Kidney capillary endothelial cell (primary cell): ENCODE measurements around the gene TMEM63B.

Source experiments
- DNase-seq: peaks from one replicate; pipeline ENCODE4 v3.0.0-alpha.2; 2018; ENCODE audit warnings: low spot score

The TMEM63B gene

DNA sequence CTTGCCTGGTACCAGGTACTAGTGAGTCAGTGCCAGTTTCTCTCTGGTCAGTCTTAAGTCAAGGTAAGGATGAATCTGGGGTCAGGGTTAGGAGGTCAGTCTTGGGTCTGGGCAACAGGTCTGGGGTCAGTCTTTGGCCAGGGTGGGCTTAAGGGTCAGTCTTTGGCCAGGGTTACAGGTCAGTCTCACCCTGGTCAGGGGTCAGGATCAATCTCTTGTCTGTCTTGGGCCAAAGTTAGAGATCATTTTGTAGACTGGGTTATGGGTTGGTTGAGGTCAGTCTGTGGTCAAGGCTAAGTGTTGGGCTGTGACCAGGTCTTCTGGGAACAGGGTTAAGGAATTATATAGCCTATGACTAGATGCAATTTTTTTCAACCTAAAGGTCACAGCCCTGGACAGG lies 18.5 kb downstream of the TMEM63B start:
- no peak for DNase-seq

DNA sequence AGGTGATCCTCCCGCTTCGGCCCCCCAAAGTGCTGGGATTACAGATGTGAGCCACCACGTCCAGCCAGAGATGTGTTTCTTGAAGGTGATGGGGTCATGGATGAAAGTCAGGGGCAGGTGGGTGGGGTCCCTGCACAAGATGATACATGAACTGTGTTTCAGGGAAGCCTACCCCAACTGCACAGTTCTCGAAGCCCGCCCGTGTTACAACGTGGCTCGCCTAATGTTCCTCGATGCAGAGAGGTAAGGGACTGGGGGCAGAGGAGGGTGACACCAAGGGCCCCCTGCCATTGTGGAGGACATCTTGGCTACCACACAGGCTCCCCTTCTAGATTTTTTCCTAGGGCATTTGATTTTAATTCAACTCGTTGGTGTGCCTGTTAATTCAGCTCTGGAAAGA lies 19.3 kb downstream of the TMEM63B start:
- DNase-seq = no peak

DNA sequence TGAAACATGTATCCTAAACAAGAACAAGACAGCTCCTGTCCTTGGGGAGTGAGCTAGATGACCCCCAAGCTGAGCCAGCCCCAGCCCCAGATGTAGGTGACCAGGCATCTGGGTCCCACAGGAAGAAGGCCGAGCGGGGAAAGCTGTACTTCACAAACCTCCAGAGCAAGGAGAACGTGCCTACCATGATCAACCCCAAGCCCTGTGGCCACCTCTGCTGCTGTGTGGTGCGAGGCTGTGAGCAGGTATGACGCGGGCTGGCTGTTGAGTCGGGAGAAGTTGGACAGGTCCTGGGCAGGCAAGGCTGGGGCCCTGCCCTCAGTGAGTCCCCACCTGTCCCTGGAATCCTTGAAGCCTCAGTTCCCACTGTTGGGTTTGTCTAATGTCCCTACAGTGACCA lies 19.9 kb downstream of the TMEM63B start:
- DNase-seq = no peak

DNA sequence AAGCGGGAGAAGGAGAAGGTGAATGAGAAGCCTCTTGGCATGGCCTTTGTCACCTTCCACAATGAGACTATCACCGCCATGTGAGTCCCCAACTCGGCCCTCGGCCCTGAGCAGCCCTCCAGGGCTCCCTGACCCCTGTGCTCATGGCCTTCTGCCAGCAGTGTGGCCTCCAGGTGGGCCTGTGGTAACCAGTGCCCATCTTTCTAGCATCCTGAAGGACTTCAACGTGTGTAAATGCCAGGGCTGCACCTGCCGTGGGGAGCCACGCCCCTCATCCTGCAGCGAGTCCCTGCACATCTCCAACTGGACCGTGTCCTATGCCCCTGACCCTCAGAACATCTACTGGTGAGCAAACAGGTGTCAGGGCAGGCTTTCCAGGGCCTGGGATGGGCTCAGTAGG lies 21.0 kb downstream of the TMEM63B start:
- no peak for DNase-seq

DNA sequence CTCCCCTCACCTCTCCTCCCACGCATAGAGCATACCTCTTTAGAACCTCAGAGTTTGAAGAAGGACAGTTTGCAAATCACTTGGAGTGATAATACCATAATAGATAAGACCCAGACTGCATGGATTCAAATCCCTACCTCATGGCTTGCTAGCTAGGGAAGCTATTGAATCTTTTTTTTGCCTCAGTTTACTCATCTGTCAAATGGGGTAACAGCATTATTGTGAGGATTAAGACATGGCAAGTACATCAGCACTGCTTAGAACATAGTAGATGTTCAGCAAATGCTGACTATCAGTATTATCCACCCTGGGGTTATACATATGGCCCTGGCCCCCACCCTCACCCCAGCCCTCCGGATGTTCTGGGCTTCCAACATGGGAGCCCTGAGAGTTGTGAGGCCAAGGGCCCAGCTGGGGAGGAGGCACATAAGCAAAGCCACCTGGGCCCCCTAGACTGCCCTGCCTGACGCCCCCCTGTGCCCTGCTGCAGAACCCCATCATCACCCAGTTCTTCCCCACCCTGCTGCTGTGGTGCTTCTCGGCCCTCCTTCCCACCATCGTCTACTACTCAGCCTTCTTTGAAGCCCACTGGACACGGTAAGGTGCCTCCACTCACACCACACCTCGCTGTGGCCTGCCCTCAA lies 22.1 kb downstream of the TMEM63B start:
- DNase-seq = no peak

DNA sequence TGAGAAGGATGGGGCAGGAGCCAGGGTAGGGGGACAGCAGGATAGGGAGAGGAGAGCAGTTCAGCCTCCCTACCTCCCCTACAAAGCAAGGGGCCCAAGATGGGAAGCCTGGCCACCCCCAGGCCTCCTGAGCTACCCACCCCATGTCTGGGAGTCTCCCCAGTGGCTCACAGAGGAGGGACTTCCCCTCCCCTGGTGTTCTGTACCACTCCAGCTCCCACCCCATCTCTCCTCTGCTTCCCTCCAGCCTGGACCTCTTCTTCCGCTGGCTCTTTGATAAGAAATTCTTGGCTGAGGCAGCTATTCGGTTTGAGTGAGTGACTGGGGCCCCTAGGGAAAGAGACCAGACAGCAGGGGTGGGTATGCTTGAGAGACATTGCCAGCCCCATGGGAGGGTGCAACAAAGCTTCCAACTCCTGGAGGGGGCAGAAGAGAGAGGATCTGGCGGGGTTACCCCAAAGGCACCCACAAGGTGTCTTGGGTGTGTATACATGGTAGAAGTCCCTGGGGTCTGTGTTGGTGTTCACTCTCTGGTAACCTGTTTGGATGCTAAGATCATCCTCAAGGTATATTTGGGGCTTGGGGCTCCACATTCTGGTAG lies 23.1 kb downstream of the TMEM63B start:
- DNase-seq = no peak

DNA sequence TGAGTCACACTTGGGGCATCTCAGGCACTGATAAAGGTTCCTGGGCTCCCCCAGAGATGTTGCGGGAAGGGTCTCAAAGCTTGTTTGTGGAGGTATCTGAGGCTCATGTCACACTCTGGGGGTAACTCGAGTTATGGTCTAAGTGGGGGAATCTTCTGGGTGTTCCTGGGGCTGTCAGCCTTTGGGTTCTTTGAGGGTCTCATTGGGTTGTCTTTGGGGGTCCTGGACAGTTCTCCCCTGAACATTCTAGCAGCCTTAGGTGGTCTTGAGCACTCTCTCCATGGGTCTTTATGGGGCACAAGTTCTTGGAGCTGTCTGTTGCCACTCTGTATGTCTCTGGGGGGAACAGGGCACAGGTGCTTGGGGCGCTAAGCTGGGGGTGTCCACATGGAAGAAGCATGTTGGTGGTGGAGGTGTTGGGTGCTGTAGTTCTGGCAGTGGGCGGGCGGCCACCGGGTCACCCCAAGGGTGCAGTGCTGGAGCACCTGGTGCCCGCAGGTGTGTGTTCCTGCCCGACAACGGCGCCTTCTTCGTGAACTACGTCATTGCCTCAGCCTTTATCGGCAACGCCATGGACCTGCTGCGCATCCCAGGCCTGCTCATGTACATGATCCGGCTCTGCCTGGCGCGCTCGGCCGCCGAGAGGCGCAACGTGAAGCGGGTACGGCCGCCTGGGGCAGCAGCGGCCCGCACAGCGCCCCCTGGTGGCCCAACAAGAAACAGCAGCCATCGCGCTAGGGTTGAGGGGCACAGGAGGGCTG lies 24.2 kb downstream of the TMEM63B start:
- DNase-seq = peak; percentile 51

DNA sequence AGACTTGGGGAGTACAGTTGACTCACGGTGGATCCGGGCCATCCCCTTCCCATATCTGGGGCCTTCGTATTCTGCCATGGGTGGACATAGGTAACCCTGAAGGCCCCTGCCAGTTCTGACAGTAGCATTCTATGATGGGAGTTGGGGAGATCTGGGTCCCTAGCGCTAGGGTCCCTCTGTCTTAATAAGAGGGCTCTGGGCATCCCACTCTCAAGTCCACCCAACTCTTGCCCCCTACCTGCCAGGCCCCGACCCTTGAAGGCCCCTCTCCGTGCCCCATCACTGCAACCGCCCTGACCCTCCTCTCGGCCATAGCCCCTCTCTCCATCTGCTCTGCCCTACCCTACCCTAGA lies 24.7 kb downstream of the TMEM63B start:
- no peak for DNase-seq

DNA sequence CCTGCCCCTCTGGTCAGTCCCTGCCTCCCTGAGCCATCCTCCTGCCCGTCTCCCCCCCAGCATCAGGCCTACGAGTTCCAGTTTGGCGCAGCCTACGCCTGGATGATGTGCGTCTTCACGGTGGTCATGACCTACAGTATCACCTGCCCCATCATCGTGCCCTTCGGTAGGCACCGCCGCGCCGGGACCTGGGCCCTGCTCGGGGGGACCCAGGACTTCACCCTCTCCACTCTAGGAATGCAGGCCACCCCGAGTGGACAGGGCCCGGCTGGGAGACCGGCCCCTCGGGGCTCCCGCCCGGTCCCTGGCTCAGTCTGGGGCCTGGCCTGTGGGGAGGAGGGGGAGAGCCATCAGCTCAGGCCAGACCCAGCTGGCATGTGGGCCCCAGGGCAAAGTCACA lies 25.2 kb downstream of the TMEM63B start:
- DNase-seq = no peak

DNA sequence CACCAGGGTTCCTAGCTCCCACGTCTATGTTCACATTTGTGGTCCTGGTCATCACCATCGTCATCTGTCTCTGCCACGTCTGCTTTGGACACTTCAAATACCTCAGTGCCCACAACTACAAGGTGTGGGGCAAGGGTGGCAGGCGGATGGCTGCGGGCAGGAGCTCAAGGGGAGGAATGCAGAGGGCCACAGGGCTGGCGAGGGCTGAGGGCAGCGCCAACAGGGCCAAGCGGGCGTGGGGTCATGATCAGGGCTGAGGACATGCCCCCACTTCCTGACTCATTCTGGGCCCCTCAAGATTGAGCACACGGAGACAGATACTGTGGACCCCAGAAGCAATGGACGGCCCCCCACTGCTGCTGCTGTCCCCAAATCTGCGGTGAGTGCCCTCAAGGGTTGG lies 26.7 kb downstream of the TMEM63B start:
- no peak for DNase-seq

DNA sequence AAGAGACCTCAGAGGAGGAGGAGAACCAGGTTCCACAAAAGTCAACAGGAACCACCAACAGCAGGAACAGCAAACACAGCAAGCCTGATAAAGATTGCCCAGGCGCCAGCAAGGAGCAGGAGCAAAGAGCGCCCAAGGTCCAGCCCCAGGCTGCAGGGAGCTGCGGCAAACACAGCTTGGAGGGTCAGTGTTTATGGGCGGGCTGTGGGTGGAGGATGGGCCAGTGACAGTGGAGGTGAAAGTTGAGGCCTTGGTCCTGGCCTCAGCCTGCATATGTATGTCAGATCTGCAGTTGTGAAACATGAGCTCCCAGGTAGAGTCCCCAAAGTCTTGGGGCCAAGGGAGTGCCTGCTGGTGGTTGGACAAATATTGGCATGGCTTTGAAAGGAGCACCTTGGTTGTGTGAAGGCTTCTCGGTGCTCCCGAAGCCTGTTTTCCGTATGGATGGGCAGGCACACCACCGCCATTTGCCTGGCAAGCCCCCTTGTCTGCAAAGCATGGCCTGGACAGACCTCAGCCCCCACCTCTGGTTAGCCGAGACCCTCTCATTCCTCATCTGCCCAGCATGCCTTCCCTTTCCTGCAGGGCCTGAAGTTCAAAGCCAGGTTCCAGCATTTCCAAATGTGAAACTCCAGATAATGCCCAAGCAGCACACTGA lies 29.3 kb downstream of the TMEM63B start:
- no peak for DNase-seq

DNA sequence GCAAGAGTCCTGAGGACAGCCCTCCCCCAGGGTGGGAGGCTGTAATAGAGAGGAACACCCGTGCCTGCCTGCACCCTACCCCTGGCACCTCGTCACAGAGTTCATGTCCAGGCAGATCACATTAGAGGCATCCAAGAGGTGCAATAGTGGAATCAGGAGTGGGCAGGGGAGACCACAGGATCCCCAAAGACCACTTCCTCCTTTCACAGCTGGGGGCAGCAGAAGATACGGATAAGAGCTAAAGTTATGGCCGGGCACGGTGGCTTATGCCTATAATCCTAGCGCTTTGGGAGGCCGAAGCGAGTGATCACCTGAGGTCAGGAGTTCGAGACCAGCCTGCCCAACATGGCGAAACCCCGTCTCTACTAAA lies 29.8 kb downstream of the TMEM63B start:
- no peak for DNase-seq

DNA sequence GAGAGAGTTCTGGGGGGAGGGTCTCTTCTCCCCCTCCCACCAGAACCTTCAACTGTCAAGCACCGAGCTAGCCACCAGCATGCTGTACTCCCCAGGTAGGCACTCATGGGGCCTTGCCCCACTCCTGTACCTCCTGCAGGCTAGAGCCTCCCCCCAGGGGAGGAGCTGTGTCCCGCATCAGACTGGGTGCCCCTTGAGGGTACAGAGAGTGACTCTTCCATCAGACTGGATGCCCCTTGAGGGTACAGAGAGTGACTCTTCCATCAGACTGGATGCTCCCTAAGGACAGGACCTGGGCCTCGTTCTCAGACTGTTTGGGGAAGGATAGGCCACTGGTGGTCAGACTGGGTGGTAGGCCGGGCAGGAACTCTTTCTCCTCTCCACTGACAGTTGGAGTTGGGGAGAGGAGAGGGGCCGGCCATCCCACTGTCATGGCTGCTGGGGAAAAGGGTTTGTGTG lies 31.4 kb downstream of the TMEM63B start, which contains the start of gene CAPN11:
CAPN11 (plus strand) TSS at position 51 of the 459 bp plus-strand sequence; CDS start at position 80, 29 bp downstream.
- no peak for DNase-seq

DNA sequence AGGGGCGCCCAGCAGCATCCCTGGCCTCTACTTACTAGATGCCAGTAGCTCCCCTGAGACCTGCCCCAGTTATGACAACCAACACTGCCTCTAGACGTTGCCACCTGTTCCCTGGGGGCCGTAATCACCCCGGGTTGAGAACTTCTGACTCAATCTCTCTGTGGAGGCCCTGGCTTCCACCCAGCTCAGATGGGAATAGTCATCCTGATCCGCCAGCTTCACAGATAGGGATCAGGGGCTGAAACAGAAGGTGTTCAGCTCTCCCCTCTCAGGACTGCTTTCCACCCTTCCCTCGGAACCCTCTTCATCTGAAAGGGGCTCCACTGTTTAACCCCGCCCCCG lies 34.6 kb downstream of the TMEM63B start:
- no peak for DNase-seq

DNA sequence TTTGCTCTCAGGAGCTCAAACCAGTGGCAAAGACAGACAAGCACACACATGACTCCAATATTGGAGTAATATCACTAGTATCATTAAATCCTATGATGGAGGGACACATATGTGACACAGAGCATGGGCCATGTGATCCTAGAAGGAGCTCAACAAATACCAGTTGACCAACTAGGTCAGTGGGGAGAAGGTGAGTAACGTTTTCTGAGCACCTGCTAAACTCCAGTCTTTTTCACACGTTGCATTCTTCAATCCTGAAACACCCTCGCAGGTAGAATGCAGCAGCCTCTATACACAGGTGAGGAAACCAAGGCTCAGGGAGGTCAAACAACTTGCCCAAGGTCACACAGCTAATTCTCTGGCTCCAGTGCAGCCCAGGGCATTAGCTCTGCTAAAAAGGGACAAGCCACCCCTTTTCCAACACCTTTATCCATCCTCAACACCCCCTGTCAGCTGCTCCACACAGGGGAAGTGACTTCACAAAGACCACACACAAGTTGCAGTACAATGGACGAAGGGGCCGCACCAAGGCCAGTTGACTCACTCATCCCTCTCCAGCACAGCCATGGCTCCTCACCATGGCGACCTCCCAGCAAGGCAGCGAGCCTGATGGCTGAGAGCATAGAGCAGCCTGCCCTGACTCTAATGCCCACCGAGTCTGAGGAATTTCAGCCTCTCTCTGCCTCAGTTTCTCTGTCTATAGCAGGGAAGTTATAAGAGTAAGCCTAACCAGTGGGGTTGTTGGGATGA lies 35.7 kb downstream of the TMEM63B start:
- no peak for DNase-seq

DNA sequence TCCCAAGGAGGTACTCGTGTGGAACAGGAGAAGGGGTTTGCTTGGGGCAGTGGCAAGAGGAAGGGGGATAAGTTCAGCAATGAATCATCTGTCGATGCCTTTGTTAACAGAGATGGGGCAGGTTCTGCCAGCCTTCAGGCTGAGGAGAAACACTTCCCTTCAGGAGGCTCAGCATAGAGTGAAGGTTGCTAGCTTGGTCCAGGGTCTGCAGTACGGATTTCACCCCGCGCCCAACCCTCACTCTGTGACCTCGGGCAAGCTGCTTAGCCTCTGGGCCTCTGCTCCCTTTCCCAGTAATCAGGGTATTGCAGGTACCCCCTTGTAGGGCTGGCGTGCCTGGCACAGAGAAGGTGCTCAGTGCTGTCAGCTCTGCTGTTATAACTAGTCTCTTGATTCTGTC lies 38.8 kb downstream of the TMEM63B start:
- no peak for DNase-seq

DNA sequence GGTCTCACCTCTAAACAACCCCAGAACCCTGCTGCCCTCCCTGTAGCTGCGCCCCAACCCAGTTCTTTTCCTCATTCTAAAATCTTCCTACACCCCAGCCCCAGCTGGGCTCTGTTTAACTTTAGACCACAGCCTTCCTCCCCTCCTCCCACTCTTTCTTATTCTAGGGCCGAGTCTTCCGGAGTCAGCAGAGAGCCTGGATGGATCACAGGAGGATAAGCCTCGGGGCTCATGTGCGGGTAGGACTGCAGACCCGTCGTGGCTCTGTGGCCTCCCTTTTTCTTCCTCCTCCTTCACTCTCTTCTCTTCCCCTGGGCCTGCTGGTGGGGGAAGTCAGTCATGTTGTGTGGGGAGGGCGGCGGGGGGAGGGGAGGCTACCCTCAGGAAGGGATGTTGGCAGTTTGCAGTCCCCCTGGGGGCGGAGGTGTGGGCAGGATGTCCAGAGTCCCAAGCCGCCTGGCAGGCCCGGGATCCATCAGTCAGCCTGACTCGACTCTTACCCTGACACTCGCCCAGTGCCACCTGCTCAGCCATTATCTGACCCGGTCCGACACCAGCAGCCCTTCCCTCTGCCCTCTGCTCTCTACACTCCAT lies 39.3 kb downstream of the TMEM63B start:
- no peak for DNase-seq

DNA sequence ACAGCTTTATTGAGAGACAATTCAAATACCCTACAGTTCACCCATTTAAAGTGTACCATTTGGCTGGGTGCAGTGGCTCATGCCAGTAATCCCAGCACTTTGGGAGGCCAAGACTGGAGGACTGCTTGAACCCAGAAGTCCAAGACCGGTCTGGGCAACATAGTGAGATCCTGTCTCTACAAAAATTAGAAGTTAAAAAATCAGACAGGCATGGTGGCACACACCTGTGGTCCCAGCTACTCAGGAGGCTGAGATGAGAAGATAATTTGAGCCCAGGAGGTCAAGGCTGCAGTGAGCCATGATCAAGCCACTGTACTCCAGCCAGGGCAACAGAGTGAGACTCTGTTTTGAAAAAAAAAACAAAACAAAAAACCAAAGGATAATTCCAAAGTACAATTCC lies 40.2 kb downstream of the TMEM63B start:
- no peak for DNase-seq

DNA sequence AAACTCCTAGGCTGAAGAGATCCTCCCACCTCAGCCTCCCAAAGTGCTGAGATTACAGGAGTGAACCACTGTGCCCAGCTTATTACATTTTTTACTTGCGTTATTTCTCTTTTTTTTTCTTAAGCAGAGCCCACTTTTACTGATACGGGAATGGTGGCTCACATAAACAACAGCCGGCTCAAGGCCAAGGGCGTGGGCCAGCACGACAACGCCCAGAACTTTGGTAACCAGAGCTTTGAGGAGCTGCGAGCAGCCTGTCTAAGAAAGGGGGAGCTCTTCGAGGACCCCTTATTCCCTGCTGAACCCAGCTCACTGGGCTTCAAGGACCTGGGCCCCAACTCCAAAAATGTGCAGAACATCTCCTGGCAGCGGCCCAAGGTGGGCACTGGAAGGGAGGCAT lies 41.8 kb downstream of the TMEM63B start:
- no peak for DNase-seq

DNA sequence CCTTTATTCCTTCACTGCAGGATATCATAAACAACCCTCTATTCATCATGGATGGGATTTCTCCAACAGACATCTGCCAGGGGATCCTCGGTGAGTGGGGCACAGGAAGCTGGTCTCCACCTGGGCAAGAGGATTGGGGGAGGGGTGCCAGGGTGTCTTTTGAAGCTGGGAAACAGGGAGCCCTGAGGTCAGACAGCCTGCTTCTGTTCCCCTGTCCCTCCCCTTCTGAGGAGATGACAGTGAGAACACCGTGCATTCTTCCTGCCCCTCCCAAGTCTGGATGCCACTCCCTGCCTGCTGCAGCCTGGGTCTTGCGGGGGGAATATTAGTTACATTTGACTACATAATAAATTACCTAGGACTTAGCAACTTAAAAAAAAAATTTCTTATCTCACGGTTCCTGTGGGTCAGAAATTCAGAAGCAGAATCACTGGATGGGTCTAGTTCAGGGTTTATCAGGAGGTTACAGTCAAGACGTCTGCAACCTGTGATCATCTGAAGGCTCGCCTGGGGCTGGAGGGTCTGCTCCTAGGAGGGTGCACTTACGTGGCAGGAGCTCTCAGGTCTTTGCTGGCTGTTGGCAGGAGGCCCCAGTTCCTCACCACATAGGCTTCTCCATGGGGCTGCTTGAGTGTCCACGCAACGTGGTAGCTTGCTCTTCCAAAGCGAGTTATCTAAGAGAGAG lies 42.7 kb downstream of the TMEM63B start:
- DNase-seq = no peak

DNA sequence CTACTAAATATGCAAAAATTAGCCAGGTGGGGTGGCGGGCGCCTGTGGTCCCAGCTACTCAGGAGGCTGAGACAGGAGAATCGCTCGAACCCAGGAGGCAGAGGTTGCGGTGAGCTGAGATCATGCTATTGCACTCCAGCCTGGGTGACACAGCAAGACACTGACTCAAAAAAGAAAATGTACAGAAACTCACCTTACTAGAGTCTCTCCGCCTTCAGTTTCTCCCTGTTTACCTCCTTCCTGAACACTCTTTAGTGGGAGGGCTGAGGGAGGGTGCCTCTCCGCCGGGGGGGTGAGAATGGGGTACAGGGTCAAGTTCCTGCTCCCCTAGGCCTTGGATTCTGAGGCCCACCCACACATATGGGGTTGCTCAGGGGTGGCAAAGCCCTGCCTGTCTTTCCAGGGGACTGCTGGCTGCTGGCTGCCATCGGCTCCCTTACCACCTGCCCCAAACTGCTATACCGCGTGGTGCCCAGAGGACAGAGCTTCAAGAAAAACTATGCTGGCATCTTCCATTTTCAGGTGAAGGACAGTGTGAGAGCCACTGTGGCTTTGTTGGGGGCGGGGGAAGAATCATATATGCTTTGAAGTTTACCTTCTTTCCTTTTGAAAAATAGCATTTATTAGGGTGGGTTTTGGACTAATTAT lies 44.7 kb downstream of the TMEM63B start:
- DNase-seq = no peak
